ENCODE results near the gene SLC12A9. TPM values are rescaled to one million over a fixed set of nuclear protein-coding genes. Genes with fewer than 3 reads are reported as not detected.

Gene SLC12A9
- total RNA-seq, 1 donor: 16.0 TPM

DNA sequence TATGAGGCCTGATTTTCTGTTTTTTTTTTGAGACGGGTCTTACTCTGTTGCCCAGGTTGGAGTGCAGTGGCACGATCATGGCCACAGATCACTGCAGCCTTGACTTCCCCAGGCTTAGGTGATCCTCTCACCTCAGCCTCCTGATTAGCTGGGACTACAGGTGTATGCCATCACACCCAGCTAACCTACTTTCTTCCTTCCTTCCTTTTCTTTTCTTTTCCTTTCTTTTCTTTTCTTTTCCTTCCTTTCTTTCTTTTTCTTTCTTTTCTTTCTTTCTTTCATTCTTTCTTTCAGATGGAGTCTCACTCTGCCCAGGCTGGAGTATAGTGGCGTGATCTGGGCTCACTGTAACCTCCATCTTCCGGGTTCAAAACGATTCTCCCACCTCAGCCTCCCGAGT lies 26.2 kb downstream of the SLC12A9 start:
- DNase-seq (ENCODE audit: low read depth): no peak
- TF ChIP-seq, protein P1, sequence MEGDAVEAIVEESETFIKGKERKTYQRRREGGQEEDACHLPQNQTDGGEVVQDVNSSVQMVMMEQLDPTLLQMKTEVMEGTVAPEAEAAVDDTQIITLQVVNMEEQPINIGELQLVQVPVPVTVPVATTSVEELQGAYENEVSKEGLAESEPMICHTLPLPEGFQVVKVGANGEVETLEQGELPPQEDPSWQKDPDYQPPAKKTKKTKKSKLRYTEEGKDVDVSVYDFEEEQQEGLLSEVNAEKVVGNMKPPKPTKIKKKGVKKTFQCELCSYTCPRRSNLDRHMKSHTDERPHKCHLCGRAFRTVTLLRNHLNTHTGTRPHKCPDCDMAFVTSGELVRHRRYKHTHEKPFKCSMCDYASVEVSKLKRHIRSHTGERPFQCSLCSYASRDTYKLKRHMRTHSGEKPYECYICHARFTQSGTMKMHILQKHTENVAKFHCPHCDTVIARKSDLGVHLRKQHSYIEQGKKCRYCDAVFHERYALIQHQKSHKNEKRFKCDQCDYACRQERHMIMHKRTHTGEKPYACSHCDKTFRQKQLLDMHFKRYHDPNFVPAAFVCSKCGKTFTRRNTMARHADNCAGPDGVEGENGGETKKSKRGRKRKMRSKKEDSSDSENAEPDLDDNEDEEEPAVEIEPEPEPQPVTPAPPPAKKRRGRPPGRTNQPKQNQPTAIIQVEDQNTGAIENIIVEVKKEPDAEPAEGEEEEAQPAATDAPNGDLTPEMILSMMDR (IDR thresholded peaks at IDR 0.05; ENCODE audit: insufficient read depth, low read depth, low read length): no peak
- H3K4me3 ChIP-seq (ENCODE audit: low read depth, low read length): no peak overlapping the region

DNA sequence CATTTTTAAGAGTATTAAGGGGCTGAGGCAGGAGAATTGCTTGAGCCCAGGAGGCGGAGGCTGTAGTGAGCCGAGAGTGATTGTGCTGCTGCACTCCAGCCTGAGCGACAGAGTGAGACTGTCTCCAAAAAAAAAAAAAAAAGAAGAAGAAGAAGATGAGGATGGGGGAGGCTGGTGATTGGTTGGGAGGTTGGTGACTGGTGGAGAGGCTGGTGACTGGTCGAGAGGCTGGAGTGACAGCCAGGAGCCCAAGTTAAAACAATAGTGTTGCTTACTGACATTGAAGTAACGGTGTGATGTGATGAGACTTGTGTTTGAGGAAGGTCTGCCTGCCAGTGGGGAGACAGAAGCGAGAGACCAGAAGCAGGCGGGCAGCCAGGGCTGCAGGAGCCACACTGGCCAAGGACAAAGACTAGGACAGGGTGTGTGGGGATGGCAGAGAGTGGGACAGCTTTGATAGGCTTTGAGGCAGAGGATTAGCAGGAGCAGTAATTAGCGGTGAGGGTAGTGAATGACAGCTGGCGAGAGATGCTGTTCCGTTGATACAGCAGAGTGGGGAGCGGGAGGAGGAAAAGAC lies 27.3 kb downstream of the SLC12A9 start:
- TF ChIP-seq, protein P1 (IDR thresholded peaks at IDR 0.05; ENCODE audit: insufficient read depth, low read depth, low read length): no peak
- no peak overlapping the region for H3K4me3 ChIP-seq (ENCODE audit: low read depth, low read length)
- DNase-seq (ENCODE audit: low read depth): no peak

DNA sequence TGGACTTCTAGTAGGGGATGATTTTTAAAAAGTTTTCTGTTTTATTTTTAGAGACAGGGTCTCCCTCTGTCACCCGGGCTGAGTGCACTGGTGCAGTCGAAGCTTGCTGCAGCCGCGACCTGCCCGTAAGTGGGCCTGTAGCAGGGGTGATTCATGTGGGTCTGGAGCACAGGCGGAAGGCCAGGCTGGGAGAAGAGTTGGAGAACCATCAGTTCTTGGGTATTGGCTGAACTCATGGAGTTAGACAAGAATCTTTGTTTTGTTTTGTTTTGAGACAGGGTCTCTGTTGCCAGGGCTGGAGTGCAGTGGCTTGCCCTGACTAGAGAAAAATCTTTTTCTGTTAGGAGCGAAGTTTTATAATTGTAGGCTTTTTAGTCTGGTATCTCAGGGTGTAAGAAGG lies 28.1 kb downstream of the SLC12A9 start:
- H3K4me3 ChIP-seq (ENCODE audit: low read depth, low read length): no peak overlapping the region
- no peak for DNase-seq (ENCODE audit: low read depth)
- TF ChIP-seq, protein P1 (IDR thresholded peaks at IDR 0.05; ENCODE audit: insufficient read depth, low read depth, low read length): no peak

DNA sequence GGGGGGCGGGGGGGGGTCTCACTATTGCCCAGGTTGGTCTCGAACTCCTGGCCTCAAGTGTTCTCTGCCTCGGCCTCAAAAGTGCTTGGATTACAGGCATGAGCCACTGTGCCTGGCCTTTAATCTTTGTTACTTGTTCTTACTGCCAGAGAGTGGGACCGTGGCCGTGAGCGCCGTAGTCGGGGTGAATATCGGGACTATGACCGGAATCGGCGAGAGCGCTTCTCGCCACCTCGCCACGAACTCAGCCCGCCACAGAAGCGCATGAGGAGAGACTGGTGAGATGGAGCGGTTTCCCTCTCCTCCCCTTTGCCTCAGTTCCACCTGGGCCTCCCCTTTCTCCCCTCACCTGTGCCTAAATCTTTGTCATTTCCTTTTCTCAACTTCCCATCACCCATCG lies 28.6 kb downstream of the SLC12A9 start:
- TF ChIP-seq, protein P1 (IDR thresholded peaks at IDR 0.05; ENCODE audit: insufficient read depth, low read depth, low read length): no peak
- no peak for DNase-seq (ENCODE audit: low read depth)
- H3K4me3 ChIP-seq (ENCODE audit: low read depth, low read length): no peak overlapping the region

DNA sequence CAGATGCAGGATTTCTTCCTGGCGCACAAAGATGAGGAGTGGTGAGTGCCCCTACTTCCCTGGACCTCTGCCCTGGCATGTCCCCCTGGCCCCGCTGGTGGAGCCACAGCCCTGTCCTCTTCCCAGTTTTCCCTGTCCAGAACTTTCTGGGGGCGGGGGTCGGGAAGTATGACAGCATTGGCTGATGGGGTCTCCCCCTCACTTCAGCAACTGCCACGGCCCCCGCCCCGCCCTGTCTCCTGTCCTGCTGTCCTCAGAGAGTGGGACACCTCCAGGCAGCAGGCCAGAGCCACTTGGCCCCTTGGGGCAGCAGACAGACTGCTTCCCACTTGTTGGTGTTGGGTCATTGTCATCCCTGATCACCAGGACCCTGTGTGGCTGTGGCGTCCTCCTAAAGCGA lies 29.7 kb downstream of the SLC12A9 start:
- no peak for DNase-seq (ENCODE audit: low read depth)
- TF ChIP-seq, protein P1 (IDR thresholded peaks at IDR 0.05; ENCODE audit: insufficient read depth, low read depth, low read length): no peak
- no peak overlapping the region for H3K4me3 ChIP-seq (ENCODE audit: low read depth, low read length)

DNA sequence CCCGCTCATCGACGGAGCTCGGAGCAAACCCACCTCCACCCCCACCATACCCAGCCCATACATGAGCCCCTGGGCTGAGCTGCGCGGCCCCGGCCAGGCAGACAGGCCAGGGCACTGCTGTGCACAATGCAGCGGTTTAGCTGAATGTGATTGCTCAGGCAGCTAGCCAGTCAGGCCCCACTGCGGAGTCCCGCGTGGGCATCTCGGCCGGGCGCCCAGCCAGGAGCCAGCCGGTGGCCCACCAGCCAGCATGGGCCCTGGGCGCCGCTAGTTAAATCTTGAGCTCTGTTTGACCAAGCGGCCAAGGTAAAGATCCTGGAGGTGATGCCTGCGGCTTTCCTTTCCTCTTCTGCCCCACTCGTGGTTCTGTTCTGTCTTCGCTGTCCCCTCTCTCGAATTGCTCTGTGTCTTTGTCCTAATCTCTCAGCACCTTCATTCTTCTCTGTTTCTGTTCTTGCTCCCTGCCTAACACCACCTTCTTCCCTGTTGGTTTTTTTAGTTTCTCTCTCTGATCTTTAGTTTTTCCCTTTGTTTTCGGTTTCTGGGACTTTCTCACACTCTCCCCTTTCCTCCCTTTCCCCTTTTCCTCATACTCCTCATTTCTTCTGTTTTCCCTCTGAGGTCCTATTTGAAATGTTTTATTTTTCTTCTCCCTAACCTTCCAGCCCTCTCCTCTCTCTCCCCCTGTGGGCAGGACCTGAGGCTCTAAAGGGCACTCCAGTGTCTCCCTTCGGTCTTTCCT lies 30.4 kb downstream of the SLC12A9 start:
- no peak for DNase-seq (ENCODE audit: low read depth)
- TF ChIP-seq, protein P1 (IDR thresholded peaks at IDR 0.05; ENCODE audit: insufficient read depth, low read depth, low read length): no peak
- H3K4me3 ChIP-seq (ENCODE audit: low read depth, low read length): no peak overlapping the region
